HT1080 (cell line): ENCODE data around the gene ESYT2. TPM values are rescaled to one million over a fixed set of nuclear protein-coding genes. Genes with fewer than 3 reads are reported as not detected.
A peak's percentile ranks its signal among the peaks of the same experiment; 100 is the strongest.
"Not testable (repeated sequence)": the region's sequence is repeated elsewhere in the genome, so short reads cannot be mapped to it uniquely, and the experiment has no call there.

ENCODE experiments used
- DNase-seq: peaks from one replicate; pipeline ENCODE4 v3.0.0-alpha.2; 2015; ENCODE audit warnings: low read depth
- polyA plus RNA-seq, 2 experiments: library from polyadenylated mRNA; depleted of rRNA; stranded (reverse); fragments of >200 nt; gene quantifications; 2 replicates each; pipeline ENCODE4 v1.2.3, GENCODE V29; 2015
- total RNA-seq: library from RNA; depleted of rRNA; stranded (reverse); fragments of >200 nt; shearing (Covaris generic); gene quantifications from 2 replicates; pipeline ENCODE4 v1.2.3, GENCODE V29; 2014; rRNA removed

ESYT2 gene
- 61.6 and 73.2 TPM in 2 replicates for total RNA-seq
- 57.4 and 68.9 TPM in 2 replicates for polyA plus RNA-seq (2015; cell fraction: cytosol; rRNA removed)
- polyA plus RNA-seq (2015; cell fraction: nucleus; rRNA removed) = 66.0 and 71.5 TPM in 2 replicates

GRCh38 chr7:158829342-158830210 is at the start of gene ESYT2:
Gene ESYT2 (minus strand): TSS chr7:158829509. CDS start chr7:158829418, 91 bp downstream.
- DNase-seq = peak; percentile 93

- DNase-seq = not testable (repeated sequence)
Observed at GRCh38 chr7:158878151-158879079, 49.1 kb upstream of the ESYT2 start.

GRCh38 chr7:158876984-158877383 is 47.7 kb upstream of the ESYT2 start:
- DNase-seq = no peak

GRCh38 chr7:158869876-158870275 is 40.6 kb upstream of the ESYT2 start:
- DNase-seq = no peak

- DNase-seq = no peak
Observed at GRCh38 chr7:158868764-158869410, 39.6 kb upstream of the ESYT2 start.

GRCh38 chr7:158867214-158867984 is 38.1 kb upstream of the ESYT2 start:
- no peak for DNase-seq

- no peak for DNase-seq
Observed at GRCh38 chr7:158865977-158866376, 36.7 kb upstream of the ESYT2 start.

- DNase-seq = no peak
Observed at GRCh38 chr7:158865462-158865922, 36.2 kb upstream of the ESYT2 start.

- no peak for DNase-seq
Observed at GRCh38 chr7:158864833-158865232, 35.5 kb upstream of the ESYT2 start.

GRCh38 chr7:158864507-158864820 is 35.2 kb upstream of the ESYT2 start:
- no peak for DNase-seq

- DNase-seq = peak; percentile 42
Observed at GRCh38 chr7:158863611-158864506, 34.5 kb upstream of the ESYT2 start.

GRCh38 chr7:158862985-158863610 is 33.8 kb upstream of the ESYT2 start:
- peak; percentile 56 for DNase-seq

- DNase-seq = no peak
Observed at GRCh38 chr7:158861936-158862704, 32.8 kb upstream of the ESYT2 start.

GRCh38 chr7:158861004-158861787 is 31.9 kb upstream of the ESYT2 start:
- no peak for DNase-seq

GRCh38 chr7:158860394-158860793 is 31.1 kb upstream of the ESYT2 start:
- DNase-seq = no peak

- no peak for DNase-seq
Observed at GRCh38 chr7:158858592-158859503, 29.5 kb upstream of the ESYT2 start.
